Measurements from ENCODE around the gene ZNF658.
"Not testable (repeated sequence)": the region's sequence is repeated elsewhere in the genome, so short reads cannot be mapped to it uniquely, and the experiment has no call there.

ZNF658 gene

DNA sequence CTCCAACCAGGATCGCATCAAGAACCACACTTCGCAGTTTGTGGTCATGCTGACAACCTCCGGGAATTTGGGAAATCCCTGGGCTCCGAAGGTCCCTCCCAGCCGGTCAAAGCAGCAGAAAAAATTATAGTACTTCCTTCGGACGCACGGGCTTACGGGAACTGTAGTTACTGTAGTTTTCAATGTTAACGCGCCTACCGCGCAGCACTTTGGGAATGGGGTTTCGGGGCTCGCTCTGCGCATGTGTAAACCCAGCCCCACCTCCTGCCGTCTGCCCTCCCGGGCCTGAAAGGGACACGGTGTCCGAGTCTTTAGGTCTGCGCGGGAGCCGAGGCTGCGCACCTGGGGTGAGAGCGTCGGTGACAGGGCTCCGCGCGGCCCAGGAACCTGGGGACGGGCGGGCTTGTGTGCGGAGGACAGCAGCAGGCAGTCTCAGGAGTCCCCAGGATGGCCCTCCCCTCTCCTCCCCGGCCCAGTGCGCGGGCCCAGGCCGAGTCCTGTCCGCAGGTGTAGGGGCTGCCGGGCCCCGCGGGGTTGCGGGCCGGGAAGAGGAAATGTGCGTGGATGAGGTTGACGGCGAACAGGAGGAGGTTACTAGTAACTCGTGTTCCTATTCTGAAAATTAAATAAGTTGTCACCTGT is at the start of gene ZNF658:
ZNF658 (plus strand) TSS at position 236 of the 642 bp plus-strand sequence. CDS start 2,837 bp downstream, outside the sequence.
- in situ Hi-C loops (cut with HindIII; ENCODE audit: low sequenced_read_pairs): not testable (repeated sequence)

DNA sequence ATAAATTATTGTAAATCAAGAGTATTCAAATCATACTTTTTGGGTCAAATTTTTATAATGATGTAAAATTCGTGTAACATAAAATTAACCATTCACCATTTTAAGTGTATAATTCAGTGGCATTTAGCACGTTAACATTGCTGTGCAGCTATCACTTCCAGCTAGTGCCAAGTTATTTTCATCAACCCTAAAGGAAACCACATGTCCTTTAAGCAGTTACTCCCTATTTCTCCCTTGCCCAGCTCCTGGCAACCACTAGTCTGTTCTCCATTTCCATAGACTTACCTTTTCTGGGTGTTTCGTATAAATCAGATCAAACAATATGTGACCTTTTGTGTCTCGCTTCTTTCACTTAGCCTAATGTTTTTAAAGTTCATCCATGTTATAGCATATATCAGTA is 38.8 kb upstream of the ZNF658 start:
- in situ Hi-C loops (cut with HindIII; ENCODE audit: low sequenced_read_pairs): not testable (repeated sequence)

DNA sequence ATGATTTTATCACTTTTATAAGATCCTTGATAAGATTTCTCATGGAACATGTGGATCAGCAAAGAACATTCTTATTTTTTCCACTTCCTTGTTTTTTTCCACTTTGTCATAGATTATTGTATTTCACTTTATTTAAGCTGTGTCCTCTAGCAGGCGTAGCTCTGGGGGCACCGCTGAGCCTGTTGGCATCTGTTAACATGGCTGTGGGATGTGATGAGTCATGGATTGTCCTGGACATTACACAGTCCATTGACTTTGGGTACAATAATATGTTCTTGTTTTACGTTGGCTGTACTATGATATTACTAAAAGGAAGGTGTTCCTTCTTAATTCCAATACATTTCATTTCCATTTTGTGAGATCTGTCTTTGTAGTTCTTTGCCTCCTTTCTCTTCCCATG is 31.9 kb upstream of the ZNF658 start:
- in situ Hi-C loops (cut with HindIII; ENCODE audit: low sequenced_read_pairs): not testable (repeated sequence)

DNA sequence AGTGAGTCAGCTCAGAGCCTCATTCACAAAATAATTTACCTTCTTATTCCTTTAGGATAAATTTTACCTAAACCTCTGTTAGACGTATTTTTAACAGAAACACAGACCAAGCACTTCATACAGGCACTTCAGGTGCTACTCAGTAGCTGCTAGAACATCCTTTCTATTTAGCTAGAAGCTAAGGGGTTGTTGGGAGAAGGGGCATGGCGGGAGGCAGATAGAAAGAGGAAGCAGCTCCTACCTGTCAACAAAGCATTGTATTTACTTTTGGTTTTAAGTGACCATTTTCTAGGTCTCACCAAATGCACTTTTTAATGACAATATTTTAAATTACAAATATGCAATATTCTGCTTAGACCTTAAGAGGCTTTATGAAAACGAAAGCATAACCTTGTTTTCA is 19.9 kb upstream of the ZNF658 start:
- in situ Hi-C loops (cut with HindIII; ENCODE audit: low sequenced_read_pairs): not testable (repeated sequence)

DNA sequence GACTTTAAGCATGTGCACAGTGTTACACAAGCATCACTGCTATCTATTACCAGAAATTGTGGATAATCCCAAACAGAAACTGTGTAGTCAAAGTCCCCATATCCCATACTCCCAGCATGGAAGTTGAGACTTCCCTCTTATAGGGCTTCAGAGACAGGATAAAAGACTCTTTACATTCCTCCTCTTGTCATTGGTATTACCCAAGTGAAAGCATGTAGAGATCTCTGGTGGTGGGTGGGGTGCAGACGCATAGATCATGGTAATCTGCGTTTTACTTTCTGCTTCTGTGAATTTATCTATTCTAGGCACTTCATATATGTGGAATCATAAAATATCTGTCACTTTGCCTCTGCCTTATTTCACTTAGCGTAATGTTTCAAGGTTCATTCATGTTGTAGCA is 18.7 kb upstream of the ZNF658 start:
- in situ Hi-C loops (cut with HindIII; ENCODE audit: low sequenced_read_pairs): not testable (repeated sequence)

DNA sequence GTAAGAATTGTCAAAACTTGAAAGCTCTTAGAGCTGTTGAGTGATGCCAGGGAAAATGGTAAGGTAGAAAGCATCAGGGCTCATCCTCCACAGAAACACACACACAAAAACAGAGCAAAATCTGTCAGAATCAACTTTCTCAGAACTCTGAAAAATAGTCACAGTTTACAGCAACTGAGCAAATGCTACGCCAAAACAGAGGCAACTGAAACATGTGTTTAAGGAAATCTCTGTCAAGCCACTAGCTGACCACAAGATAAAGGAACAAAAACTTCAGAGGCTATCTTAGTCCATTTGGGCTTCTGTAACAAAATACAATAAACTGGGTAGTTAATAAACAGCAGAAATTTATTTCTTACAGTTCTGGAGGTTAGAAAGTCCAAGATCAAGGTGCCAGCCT is 10.2 kb upstream of the ZNF658 start:
- in situ Hi-C loops (cut with HindIII; ENCODE audit: low sequenced_read_pairs): not testable (repeated sequence)

DNA sequence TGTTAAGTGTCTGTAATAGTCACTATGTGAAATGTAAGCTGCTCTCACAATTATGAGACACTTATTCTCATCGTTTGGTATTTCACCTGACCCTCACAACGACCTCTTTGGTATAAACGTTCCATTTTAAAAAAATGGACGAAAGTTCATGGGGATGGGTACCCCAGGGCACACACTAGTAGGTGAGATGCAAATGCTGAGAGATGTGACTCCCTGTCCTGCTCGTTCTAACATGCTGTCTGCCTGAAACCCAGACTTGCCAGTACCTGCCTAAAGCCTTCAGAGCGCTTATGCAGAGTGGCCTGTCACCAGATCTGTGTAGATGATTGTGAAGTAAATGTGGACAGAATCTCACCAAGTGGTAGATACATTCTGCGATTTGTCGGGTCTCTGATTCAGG is 616 bp downstream of the ZNF658 start:
- in situ Hi-C loops (cut with HindIII; ENCODE audit: low sequenced_read_pairs): not testable (repeated sequence)

DNA sequence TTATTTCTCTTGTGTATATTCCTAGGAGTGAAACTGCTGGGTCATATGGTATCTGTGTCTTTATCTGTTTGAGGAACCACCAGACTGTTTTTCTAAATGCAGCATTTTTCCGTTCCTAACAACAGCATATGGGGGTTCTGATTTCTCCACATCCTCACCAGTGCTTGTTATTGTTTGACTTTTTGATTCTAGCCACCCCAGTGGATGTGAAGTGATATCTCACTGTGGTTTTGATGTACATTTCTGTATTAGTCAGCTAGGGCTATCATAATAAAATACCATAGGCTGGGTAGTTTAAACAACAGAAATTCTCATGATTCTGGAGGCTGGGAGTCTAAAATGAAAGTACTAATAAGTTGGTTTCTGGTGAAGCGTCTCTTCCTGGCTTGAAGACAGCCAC is 9.0 kb downstream of the ZNF658 start:
- in situ Hi-C loops (cut with HindIII; ENCODE audit: low sequenced_read_pairs): not testable (repeated sequence)

DNA sequence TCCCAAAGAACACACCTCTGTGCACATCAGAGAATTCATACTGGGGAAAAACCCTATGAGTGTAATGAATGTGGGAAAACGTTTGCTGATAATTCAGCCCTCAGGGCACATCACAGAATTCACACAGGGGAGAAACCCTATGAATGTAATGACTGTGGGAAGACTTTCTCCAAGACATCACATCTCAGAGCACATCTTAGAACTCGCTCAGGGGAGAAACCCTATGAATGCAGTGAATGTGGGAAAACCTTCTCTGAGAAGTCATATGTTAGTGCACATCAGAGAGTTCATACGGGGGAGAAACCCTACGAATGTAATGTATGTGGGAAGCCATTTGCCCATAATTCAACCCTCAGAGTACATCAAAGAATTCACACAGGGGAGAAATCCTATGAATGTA is 19.5 kb downstream of the ZNF658 start:
- in situ Hi-C loops (cut with HindIII; ENCODE audit: low sequenced_read_pairs): not testable (repeated sequence)

DNA sequence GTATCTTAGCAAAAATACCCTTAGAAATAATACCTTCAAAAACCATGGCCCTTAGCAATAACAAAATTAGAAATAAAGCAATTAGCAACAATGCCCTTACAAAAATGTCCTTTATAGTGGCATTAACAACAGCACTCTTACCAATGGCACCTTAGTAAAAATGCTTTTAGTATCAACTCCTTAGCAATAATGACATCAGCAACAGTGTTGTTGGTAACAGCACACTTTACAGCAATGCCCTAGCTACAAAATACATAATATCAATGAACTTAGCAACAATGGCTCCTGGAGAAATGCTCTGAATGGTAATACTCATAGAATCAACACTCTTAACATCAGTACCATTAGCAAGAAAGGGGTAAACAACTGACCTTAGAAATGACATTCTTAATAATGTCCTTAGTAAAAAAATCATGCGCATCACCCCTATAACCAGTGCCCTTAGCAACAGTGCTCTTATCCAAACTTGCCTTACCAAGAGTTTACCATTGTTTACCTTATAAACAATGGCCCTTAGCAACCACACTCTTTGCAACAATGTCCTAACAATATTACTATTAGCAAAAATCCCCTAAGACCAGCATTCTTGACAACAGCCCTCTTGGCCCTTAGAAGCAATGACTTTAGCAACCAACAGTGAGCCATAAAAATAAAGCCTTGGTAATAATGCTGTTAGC is 35.8 kb downstream of the ZNF658 start:
- in situ Hi-C loops (cut with HindIII; ENCODE audit: low sequenced_read_pairs): not testable (repeated sequence)

DNA sequence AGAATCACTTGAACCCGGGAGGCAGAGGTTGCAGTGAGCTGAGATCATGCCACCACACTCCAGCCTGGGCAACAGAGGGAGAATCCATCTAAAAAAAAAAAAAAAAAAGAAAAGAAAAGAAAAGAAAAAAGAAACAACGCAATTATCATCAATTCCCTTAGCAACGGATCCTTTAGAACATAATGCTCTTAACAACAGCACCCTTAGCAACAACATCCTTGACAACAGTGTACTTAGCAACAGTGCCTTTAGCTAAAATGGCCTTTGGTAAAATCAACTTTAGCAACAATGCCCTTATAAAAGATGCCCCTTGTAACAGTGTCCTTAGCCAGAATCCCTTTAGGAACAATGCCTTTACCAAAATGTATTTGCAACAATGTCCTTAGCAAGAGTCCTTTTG is 37.1 kb downstream of the ZNF658 start:
- in situ Hi-C loops (cut with HindIII; ENCODE audit: low sequenced_read_pairs): not testable (repeated sequence)

DNA sequence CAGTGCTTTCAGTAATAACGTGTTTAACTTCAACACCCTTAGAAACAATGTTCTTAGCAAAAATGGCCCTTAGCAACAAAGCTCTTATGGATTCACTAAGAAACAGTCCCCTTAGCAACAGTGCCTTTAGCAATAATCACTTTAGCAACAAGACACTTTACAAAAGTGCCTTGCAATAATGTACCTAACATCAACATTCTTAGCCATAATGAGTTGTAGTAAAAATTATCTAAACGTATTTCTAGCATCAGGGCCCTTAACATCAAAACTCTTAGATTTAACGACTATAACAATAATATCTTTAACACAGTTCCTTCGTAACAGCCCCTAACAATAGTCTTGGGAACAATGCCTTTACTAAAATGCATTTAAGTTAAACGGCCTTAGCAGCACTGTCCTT is 37.8 kb downstream of the ZNF658 start:
- in situ Hi-C loops (cut with HindIII; ENCODE audit: low sequenced_read_pairs): not testable (repeated sequence)

DNA sequence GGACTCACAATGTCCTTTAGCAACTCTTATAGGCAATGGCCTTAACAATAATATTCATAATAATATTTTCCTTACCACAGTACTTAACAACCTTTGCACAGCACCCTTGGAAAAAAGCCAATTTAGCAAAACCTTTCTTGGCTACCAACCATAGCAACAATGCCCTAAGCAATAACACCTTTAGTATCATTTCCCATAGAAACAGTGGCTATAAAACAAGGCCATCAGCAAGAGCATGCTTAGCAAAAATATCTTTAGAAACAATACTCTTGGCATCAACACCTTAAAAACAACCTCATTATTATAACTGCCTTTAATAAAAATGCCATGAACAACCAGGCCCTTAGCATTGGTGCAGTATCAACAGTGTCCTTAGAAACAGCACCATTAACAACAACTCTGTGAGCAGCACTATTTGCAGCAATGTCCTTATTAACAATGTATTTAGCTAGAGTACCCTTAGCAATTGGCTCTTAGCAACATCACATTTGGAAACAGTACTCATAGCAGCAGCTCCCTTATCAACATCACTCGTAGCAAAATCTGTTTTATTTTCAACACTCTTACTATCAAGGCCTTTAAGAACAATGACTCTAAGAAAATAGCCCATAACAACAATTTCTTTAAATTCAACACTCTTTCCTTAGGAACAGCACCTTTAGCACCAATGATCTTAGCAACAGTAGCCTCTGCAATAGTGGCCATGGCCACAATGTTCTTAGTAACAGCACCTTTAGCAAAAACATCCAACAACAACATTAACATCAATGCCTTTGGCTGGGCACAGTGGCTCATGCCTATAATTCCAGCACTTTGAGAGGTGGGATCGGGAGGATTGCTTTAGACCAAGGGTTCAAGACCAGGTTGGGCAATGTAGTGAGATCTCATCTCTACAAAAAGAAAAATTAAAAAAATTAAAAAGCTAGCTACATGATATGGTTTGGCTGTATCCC is 39.6 kb downstream of the ZNF658 start:
- in situ Hi-C loops (cut with HindIII; ENCODE audit: low sequenced_read_pairs): not testable (repeated sequence)

DNA sequence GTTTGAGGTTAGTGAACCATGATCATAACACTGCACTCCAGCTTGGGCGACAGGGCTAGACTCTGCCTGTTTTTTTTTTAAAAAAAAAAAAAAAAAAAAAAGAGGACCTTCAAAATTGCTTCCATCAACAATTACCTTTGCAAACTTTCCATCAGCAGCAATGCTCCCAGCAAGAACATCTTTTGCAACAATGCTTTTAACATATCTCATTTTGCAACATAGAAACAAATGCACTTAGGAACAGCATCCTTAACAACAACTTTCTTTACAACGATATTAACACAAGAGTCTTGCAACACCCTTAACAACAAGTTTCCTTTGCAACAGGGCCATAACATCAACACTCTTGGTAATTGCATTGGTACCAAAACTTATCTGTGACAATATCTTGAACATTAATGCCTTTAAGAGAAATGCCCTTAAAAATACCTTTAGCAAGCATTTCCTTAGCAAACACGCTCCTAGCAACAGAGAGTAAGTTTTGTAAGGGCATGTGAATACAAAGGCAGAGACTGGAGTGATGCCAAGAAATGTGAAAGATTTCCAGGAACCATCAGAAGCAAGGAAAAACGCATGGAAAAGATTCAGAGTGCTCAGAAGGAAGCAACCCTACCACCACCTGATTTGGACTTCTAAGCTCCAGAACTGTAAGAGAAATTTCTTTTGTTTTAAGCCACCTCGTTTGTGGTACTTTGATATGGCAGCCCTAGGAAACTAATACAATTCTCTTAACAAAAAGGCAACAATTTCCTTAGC is 42.1 kb downstream of the ZNF658 start:
- in situ Hi-C loops (cut with HindIII; ENCODE audit: low sequenced_read_pairs): not testable (repeated sequence)

DNA sequence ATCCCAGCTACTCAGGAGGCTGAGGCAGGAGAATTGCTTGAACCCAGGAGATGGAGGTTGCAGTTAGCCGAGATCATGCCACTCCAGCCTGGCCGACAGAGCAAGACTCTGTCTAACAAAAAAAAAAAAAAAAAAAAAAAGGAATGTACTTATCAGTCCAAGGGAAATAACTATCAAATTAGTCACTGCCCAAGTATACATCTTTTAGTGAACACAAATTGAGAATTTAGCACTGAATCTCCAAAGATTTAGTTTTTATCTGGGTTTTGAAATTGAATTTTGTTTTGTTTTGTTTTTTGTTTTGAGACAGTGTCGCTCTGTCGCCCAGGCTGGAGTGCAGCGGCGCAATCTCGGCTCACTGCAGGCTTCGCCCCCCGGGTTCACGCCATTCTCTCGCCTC is 52.1 kb downstream of the ZNF658 start:
- in situ Hi-C loops (cut with HindIII; ENCODE audit: low sequenced_read_pairs): not testable (repeated sequence)
